Measurements from ENCODE around the gene TBC1D24.

TBC1D24 gene

GRCh38 chr16:2450535-2450934 is 24.4 kb upstream of the TBC1D24 start:
- no peak for DNase-seq (ENCODE audit: low read depth)

- DNase-seq (ENCODE audit: low read depth), result no peak
Observed at GRCh38 chr16:2450975-2451381, 23.9 kb upstream of the TBC1D24 start.

GRCh38 chr16:2451851-2452320 is 23.0 kb upstream of the TBC1D24 start:
- DNase-seq (ENCODE audit: low read depth), result no peak

GRCh38 chr16:2452650-2453049 is 22.3 kb upstream of the TBC1D24 start:
- DNase-seq (ENCODE audit: low read depth), result no peak

GRCh38 chr16:2455081-2455845 is 19.7 kb upstream of the TBC1D24 start:
- DNase-seq (ENCODE audit: low read depth), result no peak

- no peak for DNase-seq (ENCODE audit: low read depth)
Observed at GRCh38 chr16:2456551-2457153, 18.3 kb upstream of the TBC1D24 start.

GRCh38 chr16:2457267-2457666 is 17.7 kb upstream of the TBC1D24 start:
- no peak for DNase-seq (ENCODE audit: low read depth)

- DNase-seq (ENCODE audit: low read depth), result no peak
Observed at GRCh38 chr16:2457946-2458345, 17.0 kb upstream of the TBC1D24 start.

- DNase-seq (ENCODE audit: low read depth), result no peak
Observed at GRCh38 chr16:2458887-2459646, 15.9 kb upstream of the TBC1D24 start.

- peak; percentile 95 for DNase-seq (ENCODE audit: low read depth)
Observed at GRCh38 chr16:2459647-2460390, 15.1 kb upstream of the TBC1D24 start, which contains the start of gene TEDC2. Gene TEDC2, plus strand, starts transcription at chr16:2460109. Its CDS starts 36 bp downstream, at chr16:2460145.

- DNase-seq (ENCODE audit: low read depth), result no peak
Observed at GRCh38 chr16:2460391-2460713, 14.6 kb upstream of the TBC1D24 start.

- no peak for DNase-seq (ENCODE audit: low read depth)
Observed at GRCh38 chr16:2460916-2461315, 14.0 kb upstream of the TBC1D24 start.

- no peak for DNase-seq (ENCODE audit: low read depth)
Observed at GRCh38 chr16:2462031-2462866, 12.7 kb upstream of the TBC1D24 start.

GRCh38 chr16:2464333-2464732 is 10.6 kb upstream of the TBC1D24 start:
- DNase-seq (ENCODE audit: low read depth), result no peak

- DNase-seq (ENCODE audit: low read depth), result no peak
Observed at GRCh38 chr16:2465653-2466415, 9.1 kb upstream of the TBC1D24 start.

- DNase-seq (ENCODE audit: low read depth), result no peak
Observed at GRCh38 chr16:2466667-2467527, 8.0 kb upstream of the TBC1D24 start.

GRCh38 chr16:2467528-2468232 is 7.2 kb upstream of the TBC1D24 start:
- no peak for DNase-seq (ENCODE audit: low read depth)

GRCh38 chr16:2468233-2468724 is 6.6 kb upstream of the TBC1D24 start:
- no peak for DNase-seq (ENCODE audit: low read depth)

All from activated T-helper 9 cell treated with anti-CD3 and anti-CD28 coated beads, Interleukin-2, amount 50 U/mL, for 16 hours (primary cell).